22Rv1 (cell line): Measurements from ENCODE around the gene CDK18.

Source experiments
- H3K27ac ChIP-seq: fragments of 450-650 bp; 2 replicates; pipeline ENCODE4 v1.5.1; 2017
- CTCF ChIP-seq: fragments of 450-650 bp; IDR thresholded peaks from 2 replicates; pipeline ENCODE4 v1.5.1; 2017; ENCODE audit warnings: mild to moderate bottlenecking
- ZFX ChIP-seq: fragments of 450-650 bp; IDR thresholded peaks from 2 replicates; pipeline ENCODE4 v1.6.1; 2017; ENCODE audit warnings: antibody characterized with exemption, borderline replicate concordance

Gene CDK18

DNA sequence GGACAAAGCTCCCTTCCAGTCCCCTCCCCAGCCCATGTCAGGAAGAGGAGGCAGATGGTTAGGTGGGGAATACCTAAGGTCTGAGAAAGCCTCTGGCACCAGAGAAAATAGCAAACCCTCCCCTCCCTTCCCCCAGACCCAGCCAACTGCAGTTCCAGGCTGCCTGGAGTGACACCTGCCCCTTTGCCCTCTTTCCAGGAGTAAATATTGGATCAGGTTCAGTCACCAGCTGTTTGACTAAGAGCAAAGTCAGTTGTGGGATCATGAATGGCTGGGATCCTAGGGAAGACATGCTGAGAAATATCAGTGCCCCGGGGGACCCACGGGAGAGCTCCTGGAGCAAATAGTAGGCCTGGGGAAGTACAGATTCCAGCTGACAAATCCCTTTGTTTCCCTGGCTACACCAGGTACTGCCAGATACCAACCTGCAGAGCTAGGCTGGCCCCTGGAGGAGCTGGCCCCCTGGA, 12.2 kb upstream of the CDK18 start:
- TF ChIP-seq ZFX (no peak), CTCF (no peak)
- H3K27ac ChIP-seq, result no peak overlapping the region

- no peak overlapping the region for H3K27ac ChIP-seq
- TF ChIP-seq ZFX, result no peak
- TF ChIP-seq CTCF, result no peak
Measured at GRCh38 chr1:205492774-205493173, 11.7 kb upstream of the CDK18 start.

DNA sequence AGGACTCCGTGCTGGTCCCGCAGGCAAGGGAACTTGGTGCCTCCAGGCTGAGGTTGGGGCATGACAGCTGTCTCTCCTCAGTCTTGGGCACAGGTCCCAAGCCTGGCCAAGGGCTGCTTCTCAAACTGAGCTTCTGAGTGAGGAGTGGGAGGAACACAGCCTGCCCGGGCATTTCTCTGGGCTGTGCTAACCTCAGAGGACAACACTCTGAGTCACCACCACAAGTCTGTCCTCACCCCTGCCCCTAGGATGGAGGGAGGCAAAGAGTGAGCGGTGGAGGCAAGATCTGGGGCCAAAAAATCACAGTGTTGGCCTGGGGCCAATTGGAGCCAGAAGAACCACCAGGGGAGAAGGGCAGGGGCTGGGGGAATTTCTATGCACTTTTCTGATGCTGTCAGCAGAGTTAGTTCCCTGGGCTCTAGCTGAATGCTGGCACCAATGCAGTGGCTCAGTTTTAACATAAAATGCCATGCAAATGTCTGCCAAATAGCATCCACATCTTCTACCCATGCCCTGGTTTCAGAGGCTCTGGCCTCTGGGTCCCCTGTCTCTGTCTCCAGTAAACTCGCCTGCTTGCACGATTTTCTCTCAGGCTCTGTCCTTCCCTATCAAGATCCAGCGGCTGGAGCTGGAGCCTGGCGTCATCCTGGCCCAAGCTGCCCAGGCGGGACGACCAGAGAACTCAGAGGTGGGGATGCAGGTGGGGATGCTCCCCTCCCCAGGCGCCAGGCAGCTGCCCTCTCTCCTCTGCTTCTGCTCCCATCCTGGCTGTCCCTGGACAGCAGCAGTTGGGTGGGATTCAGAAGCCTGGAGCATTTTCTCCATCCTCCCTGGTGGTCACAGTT, 11.0 kb upstream of the CDK18 start:
- TF ChIP-seq ZFX, result no peak
- no peak for TF ChIP-seq CTCF
- 0 out of 2 replicates have a peak overlapping the region, but pooled peaks have one; percentile 2 for H3K27ac ChIP-seq

DNA sequence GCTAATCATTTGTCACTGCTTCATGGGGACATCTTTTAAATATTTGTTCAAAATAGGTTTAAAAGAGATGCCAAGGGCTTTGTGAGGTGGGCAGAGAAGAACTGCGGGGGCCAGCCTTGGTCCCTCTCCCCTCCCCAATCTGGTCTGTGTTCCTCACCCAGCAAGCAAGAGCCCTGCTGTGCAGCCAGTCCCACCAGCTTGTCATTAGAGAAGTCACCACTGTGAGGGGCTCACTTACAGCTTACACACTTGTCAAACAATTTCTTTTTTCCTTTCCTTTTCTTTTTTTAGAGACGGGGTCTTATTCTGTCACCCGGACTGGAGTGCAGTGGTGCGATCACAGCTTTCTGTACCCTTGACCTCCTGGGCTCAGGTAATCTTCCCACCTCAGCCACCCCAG, 10.4 kb upstream of the CDK18 start:
- TF ChIP-seq CTCF (no peak), ZFX (no peak)
- no peak overlapping the region for H3K27ac ChIP-seq

GRCh38 chr1:205495237-205495823, 9.1 kb upstream of the CDK18 start:
- no peak for TF ChIP-seq ZFX
- peak overlapping the region; percentile 19; the same call in 1 of the 2 replicates for H3K27ac ChIP-seq

DNA sequence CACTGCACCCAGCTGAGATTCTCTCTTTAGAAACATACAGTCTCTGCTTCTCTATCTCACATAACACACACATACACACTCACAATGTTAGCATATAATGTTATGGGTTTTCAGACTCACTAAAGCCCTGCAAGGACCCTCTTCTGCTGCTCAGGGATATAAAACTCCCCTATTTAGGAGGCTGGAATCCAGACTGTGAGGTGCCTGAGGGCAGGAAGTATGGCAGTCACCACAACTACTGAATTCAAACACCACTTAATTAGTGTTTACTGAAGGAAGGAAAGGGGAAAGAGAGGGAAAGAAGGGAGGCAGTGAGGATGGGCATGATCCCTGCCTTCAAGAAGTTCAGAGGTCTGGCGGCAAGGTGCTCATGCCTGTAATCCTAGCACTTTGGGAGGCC, 7.8 kb upstream of the CDK18 start:
- TF ChIP-seq CTCF, result no peak
- TF ChIP-seq ZFX, result no peak
- no peak overlapping the region for H3K27ac ChIP-seq

DNA sequence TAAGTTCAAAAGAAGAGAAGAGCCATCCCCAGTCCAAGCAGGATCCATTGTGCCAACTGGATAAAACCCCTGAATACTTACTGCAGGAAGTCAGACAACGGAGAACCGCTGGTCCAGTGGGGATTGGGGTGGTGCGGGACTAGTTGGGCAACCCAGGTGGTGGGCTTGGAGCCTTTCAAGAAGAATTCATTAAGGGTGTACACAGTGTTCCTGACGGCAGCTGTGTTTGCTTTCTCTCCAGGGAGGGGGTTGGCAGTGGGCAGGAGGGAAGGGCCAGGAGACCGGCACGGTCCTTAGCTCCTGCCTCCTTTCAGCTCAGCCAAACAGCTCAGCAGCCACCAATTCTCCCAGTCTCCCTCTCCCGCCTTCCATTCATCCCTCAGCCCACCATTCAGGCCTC, 7.1 kb upstream of the CDK18 start:
- H3K27ac ChIP-seq, result no peak overlapping the region
- TF ChIP-seq CTCF (no peak), ZFX (no peak)
